GM12878 (cell line): ENCODE data around the gene FBXL16. TPM values are rescaled to one million over a fixed set of nuclear protein-coding genes. Genes with fewer than 3 reads are reported as not detected.

ENCODE experiments used
- ATAC-seq: fragments of 200-7000 bp; cut with Tn5 transposase; 3 replicates; pipeline ENCODE4 v1.9.1; 2020; ENCODE audit warnings: mild to moderate bottlenecking, moderate library complexity
- BruUV-seq: library from RNA; stranded (reverse); fragments of 400-500 nt; replicated peaks from 2 replicates; lab custom pipeline; 2021; lab: Mats Ljungman, UMichigan
- CTCF ChIA-PET: fragments of 300-600 bp; sonication (Branson Sonifier 250); formaldehyde crosslinking; extraction: SDS; loops from one replicate; lab custom pipeline; 2021; ENCODE audit warnings: inconsistent platforms; lab: Yijun Ruan, JAX
- POLR2A ChIA-PET: fragments of 350-600 bp; formaldehyde crosslinking; extraction: SDS; loops from one replicate; lab custom pipeline; 2021; ENCODE audit warnings: inconsistent platforms; lab: Charles Lee
- RAD21 ChIA-PET: fragments of 300-600 bp; sonication (Branson Sonifier 250); formaldehyde crosslinking; loops from one replicate; lab custom pipeline; 2023; ENCODE audit warnings: antibody characterized with exemption; ENCODE audit not compliant: unreplicated experiment; lab: Charles Lee
- SMC1A ChIA-PET: fragments of 300-600 bp; sonication (Branson Sonifier 250); formaldehyde crosslinking; loops from one replicate; lab custom pipeline; 2023; ENCODE audit not compliant: unreplicated experiment, uncharacterized antibody; lab: Charles Lee
- DNase-seq: peaks from one replicate; pipeline ENCODE4 v3.0.0-alpha.2; 2011; ENCODE audit warnings: low read depth, low spot score
- FAIRE-seq: peaks from 3 replicates; lab custom pipeline; 2011; peaks lifted over from hg19 to GRCh38; lab: Jason Lieb, UNC
- H2AFZ ChIP-seq: 2 replicates; pipeline ENCODE4 v1.6.0; 2011; ENCODE audit warnings: low read depth, low read length, control low read depth; ENCODE audit not compliant: control insufficient read depth
- H3K27ac ChIP-seq: 2 replicates; pipeline ENCODE4 v1.5.1; 2011; ENCODE audit warnings: control low read depth; ENCODE audit not compliant: control insufficient read depth, insufficient read depth
- H3K27me3 ChIP-seq, 2 experiments: replicated peaks in 1 of 2; 2 replicates each; pipeline versions ENCODE4 v1.6.0 to v1.6.1; 2011; ENCODE audit warnings: low read length in 1 of 2; ENCODE audit not compliant: control insufficient read depth in 2 of 2, insufficient read depth in 2 of 2
- H3K36me3 ChIP-seq, 2 experiments: 2 replicates each; pipeline ENCODE4 v1.5.1; 2011; ENCODE audit warnings: low read length in 1 of 2; ENCODE audit not compliant: control insufficient read depth in 2 of 2, insufficient read depth in 2 of 2
- H3K4me1 ChIP-seq: 2 replicates; pipeline ENCODE4 v1.6.1; 2011; ENCODE audit warnings: mild to moderate bottlenecking, low read length, moderate library complexity, mixed read lengths; ENCODE audit not compliant: control insufficient read depth, insufficient read depth
- H3K4me2 ChIP-seq: 2 replicates; pipeline ENCODE4 v1.6.0; 2011; ENCODE audit warnings: control low read depth; ENCODE audit not compliant: control insufficient read depth, insufficient read depth
- H3K4me3 ChIP-seq: fragments of 200-600 bp; sonication (generic); 2 replicates; pipeline ENCODE4 v1.5.1; 2016
- H3K79me2 ChIP-seq: 2 replicates; pipeline ENCODE4 v1.6.0; 2011; ENCODE audit warnings: low read length; ENCODE audit not compliant: control insufficient read depth, insufficient read depth
- H3K9ac ChIP-seq: 2 replicates; pipeline ENCODE4 v1.8.0; 2011; ENCODE audit warnings: low read length, control low read depth, mixed read lengths; ENCODE audit not compliant: control insufficient read depth, insufficient read depth
- H3K9me3 ChIP-seq: replicated peaks from 3 replicates; pipeline ENCODE4 v1.5.1; 2011; ENCODE audit warnings: mild to moderate bottlenecking, low read length; ENCODE audit not compliant: control insufficient read depth, insufficient read depth
- H4K20me1 ChIP-seq: 2 replicates; pipeline ENCODE4 v1.6.0; 2011; ENCODE audit not compliant: control insufficient read depth, insufficient read depth
- BCL11A ChIP-seq: IDR thresholded peaks from 2 replicates; pipeline ENCODE4 v1.6.1; 2011; ENCODE audit warnings: low read depth, low read length
- BMI1 ChIP-seq: fragments of 450-650 bp; IDR thresholded peaks from 2 replicates; pipeline ENCODE4 v1.6.1; 2016; ENCODE audit warnings: mild to moderate bottlenecking, moderate library complexity, borderline replicate concordance
- HDGF ChIP-seq: fragments of 450-650 bp; IDR thresholded peaks from 2 replicates; pipeline ENCODE4 v1.6.1; 2016; ENCODE audit warnings: antibody characterized with exemption
- NFIC ChIP-seq: IDR thresholded peaks from 2 replicates; pipeline ENCODE4 v1.6.1; 2012; ENCODE audit warnings: low read depth, mild to moderate bottlenecking, inconsistent platforms, low read length, moderate library complexity
- POU2F2 ChIP-seq: IDR thresholded peaks from 3 replicates; pipeline ENCODE4 v1.6.1; 2011; ENCODE audit warnings: low read depth, mild to moderate bottlenecking, low read length, borderline replicate concordance
- SIN3A ChIP-seq: IDR thresholded peaks from 2 replicates; pipeline ENCODE4 v1.6.1; 2012; ENCODE audit warnings: low read depth, low read length, improper control_type of control experiment
- YY1 ChIP-seq: IDR thresholded peaks from 2 replicates; pipeline ENCODE4 v1.6.1; 2011; ENCODE audit warnings: low read depth, mild to moderate bottlenecking, low read length
- ZNF217 ChIP-seq: fragments of 450-650 bp; IDR thresholded peaks from 2 replicates; pipeline ENCODE4 v1.6.1; 2017; ENCODE audit warnings: antibody characterized with exemption, mild to moderate bottlenecking
- ZSCAN29 ChIP-seq: fragments of 450-650 bp; IDR thresholded peaks from 2 replicates; pipeline ENCODE4 v1.6.1; 2017; ENCODE audit warnings: mild to moderate bottlenecking, moderate library complexity
- WGBS: methylation state at CpG from one replicate; pipeline ENCODE4 v1.1.6; 2016; ENCODE audit warnings: low lambda C conversion rate; ENCODE audit not compliant: insufficient replicate concordance, insufficient coverage; ENCODE audit errors: missing lambda C conversion rate; 5-methylcytosine and 5-hydroxymethylcytosine counted together
- in situ Hi-C: fragments of 300-500 bp; cut with MboI; formaldehyde crosslinking; loops from 9 replicates; pipeline ENCODE4 v1.14.3; 2018; ENCODE audit warnings: mixed read lengths
- intact Hi-C: fragments of 100-400 bp; cut with micrococcal nuclease; formaldehyde crosslinking; loops from one replicate; pipeline ENCODE4 v1.14.2; 2022; ENCODE audit not compliant: unreplicated experiment
- polyA plus RNA-seq, 11 experiments: library from polyadenylated mRNA; depleted of rRNA in 4 of 11; unstranded in 6 of 11; stranded (reverse) in 5 of 11; fragments of >200 nt; fragmentation: Nextera tagmentation in 4 of 11; fragmentation: Illumina TruSeq in 1 of 11; extraction: Ambion mirVana in 4 of 11; extraction: Trizol in 1 of 11; gene quantifications; 1 replicate in 1 of 11; 2 replicates in 10 of 11; pipeline versions ENCODE4 v1.2.1 to v1.2.3, GENCODE V29; 2011 to 2016; ENCODE audit warnings: inconsistent platforms in 2 of 11, missing spikeins in 2 of 11, low read depth in 1 of 11
- total RNA-seq, 4 experiments: library from RNA; depleted of rRNA in 3 of 4; stranded (reverse); fragments of >200 nt in 3 of 4; fragmentation: Illumina TruSeq in 1 of 4; extraction: Trizol in 1 of 4; gene quantifications; 2 replicates each; pipeline versions ENCODE4 v1.2.1 to v1.2.3, GENCODE V29; 2013 to 2021
- TF ChIP-seq, protein P1 (sequence below): IDR thresholded peaks from 2 replicates; pipeline ENCODE4 v1.6.1; 2011; ENCODE audit warnings: borderline replicate concordance, low read depth, mild to moderate bottlenecking, moderate library complexity, low read length; ENCODE audit not compliant: insufficient read depth, poor library complexity, severe bottlenecking
- TF ChIP-seq, protein P2 (sequence below), 3 experiments: IDR thresholded peaks in 2 of 3; conservative IDR thresholded peaks in 1 of 3; 2 replicates each; pipeline ENCODE4 v1.5.1; 2011; ENCODE audit warnings: low read depth in 3 of 3, low read length in 3 of 3, mild to moderate bottlenecking in 3 of 3, control low read depth in 2 of 3, moderate library complexity in 2 of 3, inconsistent platforms in 1 of 3, mixed read lengths in 1 of 3; ENCODE audit not compliant: control insufficient read depth in 2 of 3, insufficient read depth in 1 of 3; ENCODE audit errors: extremely low read depth in 1 of 3
- TF ChIP-seq, protein P3 (sequence below): IDR thresholded peaks from 2 replicates; pipeline ENCODE4 v1.6.1; 2011; ENCODE audit warnings: low read depth, low read length, improper control_type of control experiment, borderline replicate concordance
- TF ChIP-seq, protein P4 (sequence below): fragments of 450-650 bp; IDR thresholded peaks from 2 replicates; pipeline ENCODE4 v1.6.1; 2017; ENCODE audit warnings: mild to moderate bottlenecking, low read depth, inconsistent platforms; ENCODE audit not compliant: poor library complexity, severe bottlenecking
- TF ChIP-seq, protein P5 (sequence below): IDR thresholded peaks from 2 replicates; pipeline ENCODE4 v1.6.1; 2012; ENCODE audit warnings: low read depth, low read length, improper control_type of control experiment

FBXL16 gene
- total and polyA plus RNA-seq, 10 of the 15 experiments (the other 5 are each of a cell fraction or from before 2014, with no cell fraction given) = 0.13 to 1.4 (median 0.24) TPM

DNA sequence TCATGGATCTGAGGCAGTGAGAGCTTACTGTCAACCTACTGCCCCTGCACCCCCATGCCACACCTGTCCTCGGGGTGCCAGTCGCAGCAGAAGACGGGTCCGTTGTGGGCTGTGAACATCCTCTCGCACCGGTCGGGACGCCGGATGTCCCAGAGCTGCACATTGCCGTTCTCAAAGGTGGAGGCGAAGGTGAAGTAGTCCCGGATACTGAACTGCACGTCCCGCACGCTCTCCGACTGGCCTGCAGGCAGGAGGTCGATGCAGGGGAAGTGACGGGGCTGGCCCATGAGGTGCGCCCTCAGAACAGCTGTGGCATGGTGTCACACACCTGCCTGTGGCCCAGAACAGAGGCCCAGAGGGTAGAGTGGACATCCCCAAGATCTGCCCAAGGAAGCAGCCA is 18.1 kb downstream of the FBXL16 start:
- no peak for FAIRE-seq
- ChIA-PET RAD21 (no interaction called here), SMC1A (no interaction called here), CTCF (no interaction called here), POLR2A (no interaction called here)
- ATAC-seq = no peak
- H3K36me3 ChIP-seq = peaks cover 6 to 9% of the 10 kb centered on the region in 2 experiments; a peak in 2 of 4 replicates
- in situ Hi-C loops (no loop called here), intact Hi-C loops (no loop called here)
- no peaks in the 10 kb centered on the region for H4K20me1 ChIP-seq
- H3K4me2 ChIP-seq = no peak overlapping the region
- no TSS peak for BruUV-seq
- no peaks in the 10 kb centered on the region; the same call in 2 of the 3 replicates for H3K9me3 ChIP-seq
- DNase-seq = no peak
- H3K27ac ChIP-seq = no peak overlapping the region
- WGBS = 96% methylated on average over 19 of the region's 19 CpGs
- no peak overlapping the region for H3K9ac ChIP-seq
- peaks cover 12% of the 10 kb centered on the region for H3K4me1 ChIP-seq
- H2AFZ ChIP-seq = no peak overlapping the region
- H3K4me3 ChIP-seq = no peak overlapping the region
- H3K27me3 ChIP-seq = no peaks in the 10 kb centered on the region
- H3K79me2 ChIP-seq = peaks cover 20% of the 10 kb centered on the region
- no peak for TF ChIP-seq ZSCAN29
- no peak for TF ChIP-seq HDGF
- TF ChIP-seq NFIC = no peak
- no peak for TF ChIP-seq SIN3A
- no peak for TF ChIP-seq BCL11A
- TF ChIP-seq, protein P1, sequence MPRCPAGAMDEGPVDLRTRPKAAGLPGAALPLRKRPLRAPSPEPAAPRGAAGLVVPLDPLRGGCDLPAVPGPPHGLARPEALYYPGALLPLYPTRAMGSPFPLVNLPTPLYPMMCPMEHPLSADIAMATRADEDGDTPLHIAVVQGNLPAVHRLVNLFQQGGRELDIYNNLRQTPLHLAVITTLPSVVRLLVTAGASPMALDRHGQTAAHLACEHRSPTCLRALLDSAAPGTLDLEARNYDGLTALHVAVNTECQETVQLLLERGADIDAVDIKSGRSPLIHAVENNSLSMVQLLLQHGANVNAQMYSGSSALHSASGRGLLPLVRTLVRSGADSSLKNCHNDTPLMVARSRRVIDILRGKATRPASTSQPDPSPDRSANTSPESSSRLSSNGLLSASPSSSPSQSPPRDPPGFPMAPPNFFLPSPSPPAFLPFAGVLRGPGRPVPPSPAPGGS = no peak
- no peak for TF ChIP-seq ZNF217
- TF ChIP-seq YY1 = no peak
- TF ChIP-seq, protein P2, sequence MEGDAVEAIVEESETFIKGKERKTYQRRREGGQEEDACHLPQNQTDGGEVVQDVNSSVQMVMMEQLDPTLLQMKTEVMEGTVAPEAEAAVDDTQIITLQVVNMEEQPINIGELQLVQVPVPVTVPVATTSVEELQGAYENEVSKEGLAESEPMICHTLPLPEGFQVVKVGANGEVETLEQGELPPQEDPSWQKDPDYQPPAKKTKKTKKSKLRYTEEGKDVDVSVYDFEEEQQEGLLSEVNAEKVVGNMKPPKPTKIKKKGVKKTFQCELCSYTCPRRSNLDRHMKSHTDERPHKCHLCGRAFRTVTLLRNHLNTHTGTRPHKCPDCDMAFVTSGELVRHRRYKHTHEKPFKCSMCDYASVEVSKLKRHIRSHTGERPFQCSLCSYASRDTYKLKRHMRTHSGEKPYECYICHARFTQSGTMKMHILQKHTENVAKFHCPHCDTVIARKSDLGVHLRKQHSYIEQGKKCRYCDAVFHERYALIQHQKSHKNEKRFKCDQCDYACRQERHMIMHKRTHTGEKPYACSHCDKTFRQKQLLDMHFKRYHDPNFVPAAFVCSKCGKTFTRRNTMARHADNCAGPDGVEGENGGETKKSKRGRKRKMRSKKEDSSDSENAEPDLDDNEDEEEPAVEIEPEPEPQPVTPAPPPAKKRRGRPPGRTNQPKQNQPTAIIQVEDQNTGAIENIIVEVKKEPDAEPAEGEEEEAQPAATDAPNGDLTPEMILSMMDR (IDR thresholded peaks at IDR 0.05 in 2 of 3, conservative IDR thresholded peaks at IDR 0.05 in 1 of 3; ENCODE audit: control insufficient read depth in 2 of 3, extremely low read depth in 1 of 3, insufficient read depth in 1 of 3, low read depth in 3 of 3, low read length in 3 of 3) = no peak
- no peak for TF ChIP-seq BMI1
- no peak for TF ChIP-seq POU2F2
- TF ChIP-seq, protein P3, sequence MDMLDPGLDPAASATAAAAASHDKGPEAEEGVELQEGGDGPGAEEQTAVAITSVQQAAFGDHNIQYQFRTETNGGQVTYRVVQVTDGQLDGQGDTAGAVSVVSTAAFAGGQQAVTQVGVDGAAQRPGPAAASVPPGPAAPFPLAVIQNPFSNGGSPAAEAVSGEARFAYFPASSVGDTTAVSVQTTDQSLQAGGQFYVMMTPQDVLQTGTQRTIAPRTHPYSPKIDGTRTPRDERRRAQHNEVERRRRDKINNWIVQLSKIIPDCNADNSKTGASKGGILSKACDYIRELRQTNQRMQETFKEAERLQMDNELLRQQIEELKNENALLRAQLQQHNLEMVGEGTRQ = no peak
- TF ChIP-seq, protein P4, sequence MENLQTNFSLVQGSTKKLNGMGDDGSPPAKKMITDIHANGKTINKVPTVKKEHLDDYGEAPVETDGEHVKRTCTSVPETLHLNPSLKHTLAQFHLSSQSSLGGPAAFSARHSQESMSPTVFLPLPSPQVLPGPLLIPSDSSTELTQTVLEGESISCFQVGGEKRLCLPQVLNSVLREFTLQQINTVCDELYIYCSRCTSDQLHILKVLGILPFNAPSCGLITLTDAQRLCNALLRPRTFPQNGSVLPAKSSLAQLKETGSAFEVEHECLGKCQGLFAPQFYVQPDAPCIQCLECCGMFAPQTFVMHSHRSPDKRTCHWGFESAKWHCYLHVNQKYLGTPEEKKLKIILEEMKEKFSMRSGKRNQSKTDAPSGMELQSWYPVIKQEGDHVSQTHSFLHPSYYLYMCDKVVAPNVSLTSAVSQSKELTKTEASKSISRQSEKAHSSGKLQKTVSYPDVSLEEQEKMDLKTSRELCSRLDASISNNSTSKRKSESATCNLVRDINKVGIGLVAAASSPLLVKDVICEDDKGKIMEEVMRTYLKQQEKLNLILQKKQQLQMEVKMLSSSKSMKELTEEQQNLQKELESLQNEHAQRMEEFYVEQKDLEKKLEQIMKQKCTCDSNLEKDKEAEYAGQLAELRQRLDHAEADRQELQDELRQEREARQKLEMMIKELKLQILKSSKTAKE = no peak
- TF ChIP-seq, protein P5, sequence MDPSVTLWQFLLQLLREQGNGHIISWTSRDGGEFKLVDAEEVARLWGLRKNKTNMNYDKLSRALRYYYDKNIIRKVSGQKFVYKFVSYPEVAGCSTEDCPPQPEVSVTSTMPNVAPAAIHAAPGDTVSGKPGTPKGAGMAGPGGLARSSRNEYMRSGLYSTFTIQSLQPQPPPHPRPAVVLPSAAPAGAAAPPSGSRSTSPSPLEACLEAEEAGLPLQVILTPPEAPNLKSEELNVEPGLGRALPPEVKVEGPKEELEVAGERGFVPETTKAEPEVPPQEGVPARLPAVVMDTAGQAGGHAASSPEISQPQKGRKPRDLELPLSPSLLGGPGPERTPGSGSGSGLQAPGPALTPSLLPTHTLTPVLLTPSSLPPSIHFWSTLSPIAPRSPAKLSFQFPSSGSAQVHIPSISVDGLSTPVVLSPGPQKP = no peak
